GM10248 (cell line): ENCODE results near the gene RSPH3.
"Not testable (repeated sequence)": the region's sequence is repeated elsewhere in the genome, so short reads cannot be mapped to it uniquely, and the experiment has no call there.

ENCODE experiments used
- CTCF ChIA-PET: fragments of 300-600 bp; sonication (Branson Sonifier 250); formaldehyde crosslinking; extraction: SDS; loops from one replicate; lab custom pipeline; 2021; ENCODE audit warnings: antibody characterized with exemption; lab: Yijun Ruan, JAX
- POLR2A ChIA-PET: fragments of 350-650 bp; sonication (Branson Sonifier 250); formaldehyde crosslinking; extraction: SDS; loops from one replicate; lab custom pipeline; 2020; ENCODE audit warnings: antibody characterized with exemption; lab: Yijun Ruan, JAX
- DNase-seq: peaks from one replicate; pipeline ENCODE4 v3.0.0; 2012; ENCODE audit errors: extremely low spot score
- TF ChIP-seq, protein P1 (sequence below): IDR thresholded peaks from 2 replicates; pipeline ENCODE4 v1.5.1; 2012; ENCODE audit warnings: mild to moderate bottlenecking, low read depth; ENCODE audit errors: extremely low read depth, missing control alignments, control extremely low read depth

RSPH3 gene

DNA sequence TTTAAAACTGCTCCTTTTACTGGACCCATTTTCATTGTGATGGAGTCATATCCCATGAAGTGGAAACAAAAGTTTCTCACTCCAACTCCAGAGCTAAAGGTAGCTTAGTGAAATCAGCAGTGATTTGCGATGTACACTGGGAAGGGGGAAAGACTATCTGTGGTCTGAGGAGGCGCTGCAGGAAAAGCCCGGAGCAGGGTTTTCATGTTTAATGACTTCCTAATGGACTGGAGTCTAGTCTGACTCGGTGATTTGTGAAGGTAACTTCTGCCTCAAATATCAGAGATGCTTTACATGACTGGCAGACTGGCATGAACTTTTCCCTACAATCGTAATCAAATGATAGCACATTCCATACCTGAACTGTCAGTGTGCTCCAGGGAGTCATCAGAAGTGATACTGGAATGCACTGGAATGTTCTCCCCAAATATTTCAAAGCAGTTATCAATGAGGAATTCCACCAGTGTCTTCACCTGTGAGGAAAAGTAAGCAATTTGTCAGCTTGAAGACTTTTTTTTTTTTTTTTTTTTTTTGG, 37.8 kb upstream of the RSPH3 start:
- ChIA-PET POLR2A (no interaction called here), CTCF (interaction anchor here (2.3 to 7.9 kb wide), 5 partner anchors 29 to 97 kb away, joined by 9 to 198 read pairs (median 11); no protein-coding TSS in a partner anchor)
- TF ChIP-seq, protein P1, sequence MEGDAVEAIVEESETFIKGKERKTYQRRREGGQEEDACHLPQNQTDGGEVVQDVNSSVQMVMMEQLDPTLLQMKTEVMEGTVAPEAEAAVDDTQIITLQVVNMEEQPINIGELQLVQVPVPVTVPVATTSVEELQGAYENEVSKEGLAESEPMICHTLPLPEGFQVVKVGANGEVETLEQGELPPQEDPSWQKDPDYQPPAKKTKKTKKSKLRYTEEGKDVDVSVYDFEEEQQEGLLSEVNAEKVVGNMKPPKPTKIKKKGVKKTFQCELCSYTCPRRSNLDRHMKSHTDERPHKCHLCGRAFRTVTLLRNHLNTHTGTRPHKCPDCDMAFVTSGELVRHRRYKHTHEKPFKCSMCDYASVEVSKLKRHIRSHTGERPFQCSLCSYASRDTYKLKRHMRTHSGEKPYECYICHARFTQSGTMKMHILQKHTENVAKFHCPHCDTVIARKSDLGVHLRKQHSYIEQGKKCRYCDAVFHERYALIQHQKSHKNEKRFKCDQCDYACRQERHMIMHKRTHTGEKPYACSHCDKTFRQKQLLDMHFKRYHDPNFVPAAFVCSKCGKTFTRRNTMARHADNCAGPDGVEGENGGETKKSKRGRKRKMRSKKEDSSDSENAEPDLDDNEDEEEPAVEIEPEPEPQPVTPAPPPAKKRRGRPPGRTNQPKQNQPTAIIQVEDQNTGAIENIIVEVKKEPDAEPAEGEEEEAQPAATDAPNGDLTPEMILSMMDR, result no peak
- no peak for DNase-seq

GRCh38 chr6:159036673-159037072, 36.7 kb upstream of the RSPH3 start:
- TF ChIP-seq, protein P1, result no peak
- no peak for DNase-seq
- POLR2A ChIA-PET, result no interaction called here
- CTCF ChIA-PET, result interaction anchor here (0.9 to 4.5 kb wide), 5 partner anchors 28 to 98 kb away, joined by 3 to 24 read pairs (median 8); no protein-coding TSS in a partner anchor

DNA sequence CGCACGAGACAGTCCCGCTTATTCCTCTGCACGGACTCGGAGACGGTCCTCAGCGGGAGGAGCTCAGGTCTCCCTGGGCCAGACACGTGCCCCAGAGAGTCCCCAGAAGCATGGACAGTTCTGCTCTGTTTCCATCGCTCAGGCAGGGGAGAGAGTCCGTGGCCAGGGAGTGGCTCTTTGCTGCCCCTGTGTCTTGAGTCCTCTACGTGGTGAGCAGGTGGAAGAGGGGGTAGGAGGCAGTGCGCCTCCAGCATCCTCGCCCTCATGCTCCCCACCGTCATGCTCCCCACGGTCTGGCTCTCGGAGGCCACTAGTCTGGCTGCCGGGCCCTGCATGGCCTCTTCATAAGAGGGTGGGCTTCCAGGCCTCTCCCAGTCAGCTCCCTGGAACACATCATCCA, 35.9 kb upstream of the RSPH3 start:
- DNase-seq, result no peak
- POLR2A ChIA-PET, result no interaction called here
- CTCF ChIA-PET, result interaction anchor here (0.9 to 4.5 kb wide), 6 partner anchors 27 to 98 kb away, joined by 3 to 26 read pairs (median 10); no protein-coding TSS in a partner anchor
- TF ChIP-seq, protein P1, result no peak

DNA sequence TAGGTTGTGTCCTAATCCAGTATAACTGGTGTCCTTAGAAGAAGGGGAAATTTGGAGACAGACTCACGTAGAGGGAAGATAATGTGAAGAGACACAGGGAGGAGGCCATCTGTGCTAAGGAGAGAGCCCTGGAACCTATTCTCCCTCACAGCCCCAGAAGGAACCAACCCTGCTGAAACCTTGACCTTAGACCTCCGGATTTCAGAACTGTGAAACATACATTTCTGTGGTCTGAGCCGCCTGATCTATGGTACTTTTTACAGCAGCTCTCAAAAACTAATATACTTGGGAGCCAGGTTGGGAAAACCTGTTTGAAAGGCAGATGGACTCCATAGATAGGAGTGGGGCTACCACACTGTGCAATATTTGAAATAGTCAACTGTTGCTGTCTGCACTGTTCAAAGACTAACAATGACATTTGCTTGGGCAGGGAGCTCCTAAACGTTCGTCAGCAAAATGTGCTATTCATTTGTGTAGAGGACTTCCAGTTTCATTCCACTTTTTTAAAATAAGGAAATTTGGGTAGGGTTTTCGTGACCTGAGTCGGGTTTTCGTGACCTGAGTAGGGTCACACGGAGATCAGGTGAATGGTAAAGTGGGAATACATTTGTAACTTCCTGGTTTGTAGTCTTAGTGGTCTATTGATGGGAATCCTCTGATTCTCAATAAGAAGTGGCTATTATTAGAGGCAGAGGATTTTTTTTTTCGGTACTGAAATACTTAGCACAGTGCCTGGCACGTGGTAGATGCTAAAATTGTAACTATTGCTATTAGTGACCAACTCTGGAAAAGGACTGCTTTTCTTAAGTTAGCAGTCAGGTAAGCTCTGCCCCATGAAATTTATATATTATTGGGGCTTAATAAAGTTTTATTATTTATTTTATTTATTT, 33.4 kb upstream of the RSPH3 start:
- ChIA-PET POLR2A (no interaction called here), CTCF (interaction anchor here (0.8 to 4.5 kb wide), 11 partner anchors 9 to 240 kb away, joined by 3 to 26 read pairs (median 4); partner anchors contain the start of genes RSPH3 and TAGAP)
- TF ChIP-seq, protein P1, result no peak
- DNase-seq, result no peak

DNA sequence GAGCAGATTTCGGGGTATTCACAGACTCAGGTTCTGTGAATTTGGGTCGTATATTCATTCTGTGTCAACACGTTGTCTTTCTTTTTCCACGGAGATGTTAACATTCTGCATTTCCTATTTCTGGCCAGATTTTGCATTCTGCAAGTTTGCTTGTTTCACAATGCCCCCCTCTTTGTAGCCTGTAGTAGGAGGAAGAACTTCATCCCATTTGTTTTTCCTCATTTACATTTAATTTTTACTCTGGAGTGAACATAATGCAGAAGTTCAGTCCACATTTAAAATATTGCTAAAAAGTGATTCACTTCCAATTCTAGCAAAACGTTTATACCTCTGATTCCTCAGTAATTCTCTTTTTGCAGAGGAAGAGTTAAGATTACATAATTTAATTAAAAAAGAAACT, 31.8 kb upstream of the RSPH3 start:
- DNase-seq, result no peak
- POLR2A ChIA-PET, result no interaction called here
- CTCF ChIA-PET, result interaction anchor here (1.5 to 4.5 kb wide), 5 partner anchors 11 to 103 kb away, joined by 4 to 26 read pairs (median 13); no protein-coding TSS in a partner anchor
- TF ChIP-seq, protein P1, result no peak

DNA sequence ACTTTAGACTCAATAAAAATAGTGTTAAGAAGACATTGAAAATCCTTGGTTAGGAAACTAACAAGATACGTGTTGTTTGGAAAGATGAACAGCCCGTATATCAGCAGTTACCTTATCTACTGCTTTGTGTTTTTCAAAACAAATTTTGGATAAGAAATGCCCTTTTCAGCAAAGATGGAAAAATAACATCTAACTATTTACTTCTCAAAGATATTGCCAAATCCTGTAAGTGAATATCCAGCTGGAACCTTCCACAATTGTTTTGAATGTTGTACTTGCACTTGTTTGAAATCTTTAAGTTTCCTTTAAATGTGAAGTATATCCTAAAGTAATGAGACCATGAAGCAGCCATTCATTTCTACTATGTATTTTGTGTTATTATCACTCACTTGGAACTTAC, 30.2 kb upstream of the RSPH3 start:
- CTCF ChIA-PET, result interaction anchor here (0.9 kb wide), 1 partner anchor 80 kb away, joined by 3 read pairs; no protein-coding TSS in a partner anchor

DNA sequence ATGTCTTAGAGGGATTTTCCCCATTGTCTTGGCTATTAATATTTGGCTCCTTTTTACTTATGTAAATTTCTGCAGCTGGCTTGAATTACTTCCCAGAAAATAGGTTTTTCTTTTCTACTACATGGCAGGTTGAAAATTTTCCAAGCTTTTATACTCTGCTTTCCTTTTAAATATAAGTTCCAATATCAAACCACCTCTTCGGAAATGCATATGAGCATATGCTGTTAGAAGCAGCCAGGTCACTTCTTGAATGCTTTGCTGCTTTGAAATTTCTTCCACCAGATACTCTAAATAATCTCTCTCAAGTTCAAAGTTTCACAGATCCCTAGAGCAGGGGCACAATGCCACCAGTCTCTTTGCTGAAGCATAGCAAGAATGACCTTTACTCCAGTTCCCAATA, 25.2 kb upstream of the RSPH3 start:
- DNase-seq, POLR2A ChIA-PET: not testable (repeated sequence)
- CTCF ChIA-PET, result interaction anchor here (0.9 to 1.9 kb wide), 3 partner anchors 16 to 85 kb away, joined by 3 to 5 read pairs (median 4); no protein-coding TSS in a partner anchor

More for the DNA sequence above, 30.2 kb upstream of the RSPH3 start:
- DNase-seq, result no peak
- POLR2A ChIA-PET, result no interaction called here
- TF ChIP-seq, protein P1, result no peak
